Kidney glomerular epithelial cell (primary cell): Measurements from ENCODE around the gene NFIX.

Source experiments
- DNase-seq: peaks from one replicate; lab custom pipeline; 2025; lab: John Stamatoyannopoulos, UW

NFIX gene

GRCh38 chr19:13074378-13074777, 79.1 kb downstream of the NFIX start:
- no peak for DNase-seq

- DNase-seq: no peak
These were observed 81.0 kb downstream of the NFIX start for GRCh38 chr19:13076320-13076719.

- DNase-seq: no peak
These were observed 81.5 kb downstream of the NFIX start for GRCh38 chr19:13076787-13077186.

- no peak for DNase-seq
These were observed 82.0 kb downstream of the NFIX start for GRCh38 chr19:13077240-13077639.

GRCh38 chr19:13078381-13078780, 83.1 kb downstream of the NFIX start:
- no peak for DNase-seq

- no peak for DNase-seq
These were observed 83.7 kb downstream of the NFIX start for GRCh38 chr19:13078897-13079541.

- no peak for DNase-seq
These were observed 84.3 kb downstream of the NFIX start for GRCh38 chr19:13079542-13079986.

- DNase-seq: no peak
These were observed 87.1 kb downstream of the NFIX start for GRCh38 chr19:13082192-13083007.

- DNase-seq: no peak
These were observed 87.7 kb downstream of the NFIX start for GRCh38 chr19:13083008-13083404.

- no peak for DNase-seq
These were observed 88.4 kb downstream of the NFIX start for GRCh38 chr19:13083627-13084026.

GRCh38 chr19:13085666-13086065, 90.4 kb downstream of the NFIX start:
- DNase-seq: no peak

- no peak for DNase-seq
These were observed 91.1 kb downstream of the NFIX start for GRCh38 chr19:13086341-13086740.

GRCh38 chr19:13087295-13087694, 92.0 kb downstream of the NFIX start:
- DNase-seq: no peak

- DNase-seq: no peak
These were observed 92.7 kb downstream of the NFIX start for GRCh38 chr19:13087795-13088537.

GRCh38 chr19:13089139-13089856, 94.0 kb downstream of the NFIX start:
- DNase-seq: no peak

GRCh38 chr19:13089857-13090507, 94.7 kb downstream of the NFIX start:
- no peak for DNase-seq

- no peak for DNase-seq
These were observed 95.4 kb downstream of the NFIX start for GRCh38 chr19:13090511-13091231.

- DNase-seq: peak; percentile 52
These were observed 96.3 kb downstream of the NFIX start for GRCh38 chr19:13091400-13092157.

GRCh38 chr19:13092158-13092543, 96.9 kb downstream of the NFIX start:
- DNase-seq: no peak

GRCh38 chr19:13092606-13093235, 97.4 kb downstream of the NFIX start:
- no peak for DNase-seq
